22Rv1 (cell line): Measurements from ENCODE around the gene DDX56.

Source experiments
- H3K27ac ChIP-seq: fragments of 450-650 bp; 2 replicates; pipeline ENCODE4 v1.5.1; 2017
- ZFX ChIP-seq: fragments of 450-650 bp; IDR thresholded peaks from 2 replicates; pipeline ENCODE4 v1.6.1; 2017; ENCODE audit warnings: antibody characterized with exemption, borderline replicate concordance
- TF ChIP-seq, protein P1 (sequence below): fragments of 450-650 bp; IDR thresholded peaks from 2 replicates; pipeline ENCODE4 v1.5.1; 2017; ENCODE audit warnings: mild to moderate bottlenecking

DDX56 gene

DNA sequence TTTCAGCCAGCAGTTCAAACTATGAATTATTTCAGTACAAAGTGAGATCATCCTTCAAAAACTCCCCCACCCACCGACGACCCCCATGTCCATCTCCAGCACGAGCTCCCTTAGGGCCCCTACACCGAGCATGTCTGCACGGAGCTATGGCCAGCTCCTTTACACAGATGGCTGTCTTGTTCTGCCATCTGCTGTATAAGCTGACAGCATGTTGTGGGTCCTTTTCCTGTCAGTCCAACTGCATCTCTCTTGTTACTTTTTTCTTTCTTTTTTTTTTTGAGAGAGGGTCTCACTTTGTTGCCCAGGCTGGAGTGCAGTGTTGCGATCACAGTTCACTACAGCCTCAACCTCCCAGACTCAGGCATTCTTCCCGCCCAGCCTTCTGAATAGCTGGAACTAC is 54.2 kb downstream of the DDX56 start:
- no peak overlapping the region for H3K27ac ChIP-seq
- no peak for TF ChIP-seq ZFX
- TF ChIP-seq, protein P1, sequence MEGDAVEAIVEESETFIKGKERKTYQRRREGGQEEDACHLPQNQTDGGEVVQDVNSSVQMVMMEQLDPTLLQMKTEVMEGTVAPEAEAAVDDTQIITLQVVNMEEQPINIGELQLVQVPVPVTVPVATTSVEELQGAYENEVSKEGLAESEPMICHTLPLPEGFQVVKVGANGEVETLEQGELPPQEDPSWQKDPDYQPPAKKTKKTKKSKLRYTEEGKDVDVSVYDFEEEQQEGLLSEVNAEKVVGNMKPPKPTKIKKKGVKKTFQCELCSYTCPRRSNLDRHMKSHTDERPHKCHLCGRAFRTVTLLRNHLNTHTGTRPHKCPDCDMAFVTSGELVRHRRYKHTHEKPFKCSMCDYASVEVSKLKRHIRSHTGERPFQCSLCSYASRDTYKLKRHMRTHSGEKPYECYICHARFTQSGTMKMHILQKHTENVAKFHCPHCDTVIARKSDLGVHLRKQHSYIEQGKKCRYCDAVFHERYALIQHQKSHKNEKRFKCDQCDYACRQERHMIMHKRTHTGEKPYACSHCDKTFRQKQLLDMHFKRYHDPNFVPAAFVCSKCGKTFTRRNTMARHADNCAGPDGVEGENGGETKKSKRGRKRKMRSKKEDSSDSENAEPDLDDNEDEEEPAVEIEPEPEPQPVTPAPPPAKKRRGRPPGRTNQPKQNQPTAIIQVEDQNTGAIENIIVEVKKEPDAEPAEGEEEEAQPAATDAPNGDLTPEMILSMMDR = no peak

DNA sequence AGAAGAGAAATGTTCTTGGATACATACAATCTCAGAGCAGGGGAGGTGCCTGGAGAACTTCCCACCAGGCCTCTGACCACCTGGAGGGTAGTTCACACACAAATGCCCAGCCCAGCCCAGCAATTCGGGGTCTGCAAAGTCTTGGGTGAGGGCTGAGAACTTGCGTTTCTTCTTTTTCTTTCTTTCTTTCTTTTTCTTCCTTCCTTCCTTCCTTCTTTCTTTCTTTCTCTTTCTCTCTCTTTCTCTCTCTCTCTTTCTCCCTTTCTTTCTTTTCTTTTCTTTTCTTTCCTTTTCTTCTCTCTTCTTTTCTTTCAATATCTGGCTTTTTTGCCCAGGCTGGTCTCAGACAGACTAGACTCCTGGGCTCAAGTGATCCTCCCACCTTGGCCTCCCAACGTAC is 54.9 kb downstream of the DDX56 start:
- no peak overlapping the region for H3K27ac ChIP-seq
- TF ChIP-seq ZFX = no peak
- TF ChIP-seq, protein P1 = no peak

DNA sequence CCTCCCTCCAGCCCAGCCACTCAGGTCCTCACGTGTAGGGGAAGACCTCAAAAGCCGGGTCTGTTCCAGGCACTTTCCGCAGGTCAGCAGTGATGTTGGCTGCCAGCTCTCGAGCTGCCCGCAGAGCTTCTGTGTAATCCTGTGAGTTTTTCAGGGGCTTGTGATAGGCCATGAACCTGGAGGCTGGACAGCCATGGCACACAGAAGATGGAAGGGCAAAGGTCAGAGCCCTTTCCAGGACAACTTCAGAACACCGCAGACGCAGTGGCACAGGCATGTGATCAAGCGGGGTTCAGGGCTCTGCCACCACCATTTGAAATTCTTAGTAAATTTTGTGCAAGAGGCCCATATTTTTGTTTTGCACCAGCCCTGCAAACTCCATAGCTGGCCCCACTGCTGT is 56.5 kb downstream of the DDX56 start:
- TF ChIP-seq, protein P1 = no peak
- no peak for TF ChIP-seq ZFX
- no peak overlapping the region for H3K27ac ChIP-seq
